Activated CD8-positive, alpha-beta T cell treated with anti-CD3 and anti-CD28 coated beads for 36 hours (primary cell): ENCODE data around the gene PEX5. TPM values are rescaled to one million over a fixed set of nuclear protein-coding genes. Genes with fewer than 3 reads are reported as not detected.

Source experiments
- ATAC-seq: fragments of 200-7000 bp; cut with Tn5 transposase; one replicate; pipeline ENCODE4 v1.10.0; 2021; ENCODE audit warnings: mild to moderate bottlenecking, moderate library complexity
- CTCF ChIA-PET: fragments of 350-600 bp; sonication (Branson Sonifier 250); formaldehyde crosslinking; loops from one replicate; lab custom pipeline; 2021; ENCODE audit warnings: antibody characterized with exemption; lab: Charles Lee
- POLR2A ChIA-PET: fragments of 350-600 bp; sonication (Branson Sonifier 250); formaldehyde crosslinking; loops from one replicate; lab custom pipeline; 2021; ENCODE audit warnings: antibody characterized with exemption; lab: Charles Lee
- DNase-seq: peaks from one replicate; pipeline ENCODE4 v3.0.0-alpha.2; 2020
- H3K27ac Mint-ChIP-seq: one replicate; pipeline ENCODE4 v1.8.0; 2021; ENCODE audit warnings: mild to moderate bottlenecking, mixed read lengths
- H3K27me3 Mint-ChIP-seq: one replicate; pipeline ENCODE4 v1.8.0; 2021; ENCODE audit warnings: mixed read lengths
- H3K36me3 Mint-ChIP-seq: one replicate; pipeline ENCODE4 v1.8.0; 2021; ENCODE audit warnings: low read depth, mixed read lengths
- H3K4me1 Mint-ChIP-seq: one replicate; pipeline ENCODE4 v1.8.0; 2021; ENCODE audit warnings: low read depth, mixed read lengths
- H3K4me3 Mint-ChIP-seq: one replicate; pipeline ENCODE4 v1.8.0; 2021; ENCODE audit warnings: mild to moderate bottlenecking, moderate library complexity, mixed read lengths
- H3K9me3 Mint-ChIP-seq: one replicate; pipeline ENCODE4 v1.8.0; 2021; ENCODE audit warnings: mixed read lengths
- intact Hi-C: fragments of 100-400 bp; cut with micrococcal nuclease; formaldehyde crosslinking; loops from one replicate; pipeline ENCODE4 v1.10.0; 2022
- total RNA-seq, 2 experiments: library from RNA; stranded (reverse); gene quantifications; one replicate each; pipeline ENCODE4 v1.2.3, GENCODE V29; 2021
- TF ChIP-seq, protein P1 (sequence below): fragments of 200-600 bp; IDR thresholded peaks from one replicate; pipeline ENCODE4 v1.8.0; 2022; ENCODE audit warnings: antibody characterized with exemption, mild to moderate bottlenecking

The PEX5 gene
- total RNA-seq, 2 experiments from 2014 or later, result 39.0 to 41.8 TPM

DNA sequence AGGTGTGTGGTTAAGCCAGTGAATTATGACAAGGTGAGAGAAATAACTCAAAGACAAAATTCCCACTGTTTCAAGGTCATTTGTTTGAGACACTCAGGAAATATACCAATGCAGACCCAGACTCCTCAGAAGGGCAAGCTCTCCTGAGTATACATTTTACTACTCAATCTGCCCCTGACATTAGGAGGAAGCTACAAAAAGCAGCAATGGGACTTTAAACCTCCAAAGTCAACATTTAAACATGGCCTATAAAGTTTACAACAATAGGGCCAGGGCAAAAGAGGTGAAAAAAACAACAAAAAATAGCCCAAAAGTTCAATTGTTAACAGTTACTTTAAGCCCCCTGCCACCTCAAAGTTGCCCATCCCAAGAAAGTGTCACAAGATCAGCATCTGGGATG lies 19.5 kb upstream of the PEX5 start:
- ChIA-PET CTCF (interaction anchor here (1.3 kb wide), 1 partner anchor 57 kb away, joined by 3 read pairs; no protein-coding TSS in a partner anchor), POLR2A (interaction anchor here (0.9 kb wide), 1 partner anchor 39 kb away, joined by 4 read pairs; no protein-coding TSS in a partner anchor)
- TF ChIP-seq, protein P1, sequence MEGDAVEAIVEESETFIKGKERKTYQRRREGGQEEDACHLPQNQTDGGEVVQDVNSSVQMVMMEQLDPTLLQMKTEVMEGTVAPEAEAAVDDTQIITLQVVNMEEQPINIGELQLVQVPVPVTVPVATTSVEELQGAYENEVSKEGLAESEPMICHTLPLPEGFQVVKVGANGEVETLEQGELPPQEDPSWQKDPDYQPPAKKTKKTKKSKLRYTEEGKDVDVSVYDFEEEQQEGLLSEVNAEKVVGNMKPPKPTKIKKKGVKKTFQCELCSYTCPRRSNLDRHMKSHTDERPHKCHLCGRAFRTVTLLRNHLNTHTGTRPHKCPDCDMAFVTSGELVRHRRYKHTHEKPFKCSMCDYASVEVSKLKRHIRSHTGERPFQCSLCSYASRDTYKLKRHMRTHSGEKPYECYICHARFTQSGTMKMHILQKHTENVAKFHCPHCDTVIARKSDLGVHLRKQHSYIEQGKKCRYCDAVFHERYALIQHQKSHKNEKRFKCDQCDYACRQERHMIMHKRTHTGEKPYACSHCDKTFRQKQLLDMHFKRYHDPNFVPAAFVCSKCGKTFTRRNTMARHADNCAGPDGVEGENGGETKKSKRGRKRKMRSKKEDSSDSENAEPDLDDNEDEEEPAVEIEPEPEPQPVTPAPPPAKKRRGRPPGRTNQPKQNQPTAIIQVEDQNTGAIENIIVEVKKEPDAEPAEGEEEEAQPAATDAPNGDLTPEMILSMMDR, result no peak
- Mint-ChIP-seq H3K27ac (no peak overlapping the region), H3K4me1 (no peaks in the 10 kb centered on the region), H3K4me3 (no peak overlapping the region), H3K9me3 (peaks cover 21% of the 10 kb centered on the region), H3K27me3 (peaks cover 7% of the 10 kb centered on the region), H3K36me3 (peaks cover 11% of the 10 kb centered on the region)
- no peak for ATAC-seq
- DNase-seq, result no peak
- intact Hi-C loops, result no loop called here

DNA sequence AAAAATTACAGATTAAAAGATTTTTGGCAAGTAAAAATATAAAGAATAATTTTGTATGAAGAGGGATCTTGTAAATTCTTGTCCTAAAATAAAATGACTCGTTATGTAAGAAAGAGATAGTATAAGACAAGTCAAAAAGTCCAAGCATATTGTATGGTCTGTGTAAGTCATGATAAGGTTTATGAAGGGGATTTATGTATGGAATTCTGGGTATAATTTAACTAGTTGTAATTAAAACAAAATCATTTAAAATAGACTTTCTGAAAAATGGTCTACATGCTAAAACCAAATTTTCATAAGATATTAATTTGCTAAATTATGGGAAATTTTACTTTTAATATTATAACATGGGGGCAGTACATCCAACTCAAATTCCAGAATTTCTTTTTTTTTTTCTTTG lies 17.6 kb upstream of the PEX5 start:
- H3K4me1 Mint-ChIP-seq, result no peaks in the 10 kb centered on the region
- intact Hi-C loops, result no loop called here
- TF ChIP-seq, protein P1, result no peak
- DNase-seq (no peak), ATAC-seq (no peak)
- H3K27ac Mint-ChIP-seq, result no peak overlapping the region
- POLR2A ChIA-PET, result no interaction called here
- peaks cover 11% of the 10 kb centered on the region for H3K27me3 Mint-ChIP-seq
- H3K4me3 Mint-ChIP-seq, result no peak overlapping the region
- H3K36me3 Mint-ChIP-seq, result peaks cover 11% of the 10 kb centered on the region
- H3K9me3 Mint-ChIP-seq, result peaks cover 21% of the 10 kb centered on the region
- CTCF ChIA-PET, result interaction anchor here (2.0 kb wide), 1 partner anchor 31 kb away, joined by 4 read pairs; no protein-coding TSS in a partner anchor

DNA sequence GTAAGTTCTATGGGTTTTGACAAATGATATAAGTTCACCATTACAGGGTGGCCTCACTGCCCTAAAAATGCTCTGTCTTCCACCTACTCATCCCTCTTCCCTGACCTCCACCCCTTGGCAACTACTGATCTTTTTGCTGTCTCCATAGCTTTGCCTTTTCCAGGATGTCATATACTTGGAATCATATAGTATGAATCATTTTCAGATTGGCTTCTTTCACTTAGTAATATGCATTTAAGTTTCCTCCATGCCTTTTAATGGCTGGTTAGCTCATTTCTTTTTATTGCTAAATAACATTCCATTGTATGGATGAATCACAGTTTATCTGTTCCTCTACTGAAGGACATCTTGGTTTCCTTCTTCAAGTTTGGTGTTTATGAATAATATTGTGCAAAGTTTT lies 14.0 kb upstream of the PEX5 start:
- H3K27ac Mint-ChIP-seq, result no peak overlapping the region
- intact Hi-C loops, result no loop called here
- peaks cover 19% of the 10 kb centered on the region for H3K27me3 Mint-ChIP-seq
- ATAC-seq (no peak), DNase-seq (no peak)
- TF ChIP-seq, protein P1, result no peak
- no peak overlapping the region for H3K4me3 Mint-ChIP-seq
- POLR2A ChIA-PET, result no interaction called here
- H3K9me3 Mint-ChIP-seq, result peaks cover 4% of the 10 kb centered on the region
- H3K36me3 Mint-ChIP-seq, result no peaks in the 10 kb centered on the region
- CTCF ChIA-PET, result interaction anchor here (1.3 to 1.5 kb wide), 2 partner anchors 12 kb away, joined by 5 read pairs; no protein-coding TSS in a partner anchor
- H3K4me1 Mint-ChIP-seq, result no peaks in the 10 kb centered on the region

DNA sequence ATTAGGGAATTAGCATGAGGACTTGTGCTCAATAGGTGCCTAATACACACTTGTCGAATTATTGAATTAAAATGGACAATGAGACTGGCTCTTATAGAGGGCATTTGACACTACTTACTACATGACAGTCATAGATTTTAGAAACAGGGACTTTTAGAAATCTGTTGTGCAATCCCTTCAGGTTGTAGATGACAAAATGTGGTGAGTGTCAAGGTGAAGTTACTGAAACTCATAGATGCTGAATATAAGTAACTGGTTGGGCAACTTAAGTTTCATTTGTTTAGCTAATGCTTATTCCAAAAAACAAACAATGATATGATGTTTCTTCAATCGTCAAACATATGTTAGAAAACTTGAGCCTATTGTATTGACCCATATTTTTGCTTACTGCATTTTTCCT lies 12.9 kb upstream of the PEX5 start:
- Mint-ChIP-seq H3K4me1 (no peaks in the 10 kb centered on the region), H3K36me3 (no peaks in the 10 kb centered on the region), H3K27me3 (peaks cover 21% of the 10 kb centered on the region), H3K4me3 (no peak overlapping the region), H3K27ac (no peak overlapping the region), H3K9me3 (peaks cover 4% of the 10 kb centered on the region)
- DNase-seq (no peak), ATAC-seq (no peak)
- POLR2A ChIA-PET, result no interaction called here
- intact Hi-C loops, result no loop called here
- TF ChIP-seq, protein P1, result no peak
- CTCF ChIA-PET, result interaction anchor here (1.1 kb wide), 1 partner anchor 12 kb away, joined by 3 read pairs; no protein-coding TSS in a partner anchor

DNA sequence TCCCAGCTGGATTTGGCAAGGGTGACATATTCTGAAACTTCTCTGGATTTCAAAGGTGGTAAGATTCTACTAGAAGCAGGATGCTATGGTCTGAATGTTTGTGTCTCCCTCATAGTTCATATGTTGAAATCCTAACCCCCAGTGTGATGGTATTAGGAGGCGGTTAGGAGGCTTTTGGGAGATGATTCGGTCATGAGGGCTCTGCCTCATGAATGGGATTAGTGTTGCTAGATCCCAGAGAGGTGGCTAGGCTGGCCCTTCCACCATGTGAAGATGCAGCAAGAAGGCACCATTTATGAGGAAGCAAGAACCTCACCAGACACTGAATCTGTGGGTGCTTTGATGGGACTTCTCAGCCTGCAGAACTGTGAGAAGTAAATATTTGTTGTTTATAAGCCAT lies 11.0 kb upstream of the PEX5 start:
- Mint-ChIP-seq H3K9me3 (no peaks in the 10 kb centered on the region), H3K4me1 (no peaks in the 10 kb centered on the region), H3K27ac (no peak overlapping the region), H3K36me3 (no peaks in the 10 kb centered on the region), H3K4me3 (no peak overlapping the region), H3K27me3 (peaks cover 17% of the 10 kb centered on the region)
- POLR2A ChIA-PET, result no interaction called here
- CTCF ChIA-PET, result interaction anchor here (1.0 to 1.5 kb wide), 3 partner anchors 10 to 69 kb away, joined by 3 to 9 read pairs (median 3); partner anchors contain the start of gene C1RL
- DNase-seq (no peak), ATAC-seq (no peak)
- TF ChIP-seq, protein P1, result no peak
- intact Hi-C loops, result no loop called here
